ENCODE measurements around the gene ZDHHC7.

ZDHHC7 gene

DNA sequence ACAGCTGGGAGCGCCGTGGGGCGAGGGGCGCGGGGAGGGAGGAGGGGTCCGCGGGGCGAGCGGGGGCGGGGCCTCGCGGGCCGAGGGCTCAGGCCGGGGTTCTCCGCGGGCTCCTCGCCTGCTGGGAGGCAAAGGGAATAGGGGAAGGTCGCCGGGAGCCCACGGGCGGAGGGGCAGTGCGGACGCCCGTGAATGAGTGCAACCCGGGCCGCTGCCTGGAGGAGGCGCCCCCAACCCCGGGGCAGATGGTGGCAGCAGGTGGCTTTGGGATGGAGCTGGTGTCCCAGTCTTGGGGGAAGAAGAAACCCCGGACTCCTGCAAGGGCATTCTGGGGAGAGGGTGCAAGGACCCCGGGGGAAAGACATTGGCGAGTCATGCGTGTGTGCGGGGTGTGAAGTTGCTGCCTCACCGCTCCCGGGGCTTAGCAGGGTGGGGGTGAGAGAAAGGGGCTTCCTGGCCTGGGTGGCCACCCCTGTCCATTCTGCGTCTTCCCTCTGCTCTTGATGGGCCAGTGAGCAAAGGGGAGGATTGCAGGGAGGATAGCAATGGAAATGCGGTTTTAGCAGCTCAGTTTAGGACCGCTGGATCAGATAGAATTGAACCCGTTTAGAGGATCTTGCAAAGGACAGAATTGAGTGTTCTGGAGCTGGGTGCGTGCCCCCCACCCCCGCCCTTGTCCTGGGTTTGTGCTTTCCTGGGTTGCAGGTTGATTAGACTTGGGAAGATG, 16.8 kb upstream of the ZDHHC7 start:
- H3K4me1 ChIP-seq (ENCODE audit: control insufficient read depth, low read length), result peaks cover 12% of the 10 kb centered on the region
- peaks cover 26% of the 10 kb centered on the region for H3K27me3 ChIP-seq (ENCODE audit: control insufficient read depth, low read length)
- H3K4me2 ChIP-seq (ENCODE audit: low read length), result peak overlapping the region; percentile 76
- H3F3A ChIP-seq (ENCODE audit: control insufficient read depth, insufficient read depth), result no peaks in the 10 kb centered on the region
- no peak overlapping the region for H3K27ac ChIP-seq (ENCODE audit: low read depth, low read length)
- H3K9me3 ChIP-seq (ENCODE audit: control insufficient read depth, insufficient read depth, low read length), result no peaks in the 10 kb centered on the region
- TF ChIP-seq EZH2phosphoT487 (IDR thresholded peaks at IDR 0.05; ENCODE audit: borderline replicate concordance, low read length), result peak; percentile 57; the same call in 1 of the 2 replicates
- TF ChIP-seq, protein P1, sequence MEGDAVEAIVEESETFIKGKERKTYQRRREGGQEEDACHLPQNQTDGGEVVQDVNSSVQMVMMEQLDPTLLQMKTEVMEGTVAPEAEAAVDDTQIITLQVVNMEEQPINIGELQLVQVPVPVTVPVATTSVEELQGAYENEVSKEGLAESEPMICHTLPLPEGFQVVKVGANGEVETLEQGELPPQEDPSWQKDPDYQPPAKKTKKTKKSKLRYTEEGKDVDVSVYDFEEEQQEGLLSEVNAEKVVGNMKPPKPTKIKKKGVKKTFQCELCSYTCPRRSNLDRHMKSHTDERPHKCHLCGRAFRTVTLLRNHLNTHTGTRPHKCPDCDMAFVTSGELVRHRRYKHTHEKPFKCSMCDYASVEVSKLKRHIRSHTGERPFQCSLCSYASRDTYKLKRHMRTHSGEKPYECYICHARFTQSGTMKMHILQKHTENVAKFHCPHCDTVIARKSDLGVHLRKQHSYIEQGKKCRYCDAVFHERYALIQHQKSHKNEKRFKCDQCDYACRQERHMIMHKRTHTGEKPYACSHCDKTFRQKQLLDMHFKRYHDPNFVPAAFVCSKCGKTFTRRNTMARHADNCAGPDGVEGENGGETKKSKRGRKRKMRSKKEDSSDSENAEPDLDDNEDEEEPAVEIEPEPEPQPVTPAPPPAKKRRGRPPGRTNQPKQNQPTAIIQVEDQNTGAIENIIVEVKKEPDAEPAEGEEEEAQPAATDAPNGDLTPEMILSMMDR (IDR thresholded peaks at IDR 0.05; ENCODE audit: low read depth, low read length, poor library complexity, severe bottlenecking), result peak; percentile 45
- H3K79me2 ChIP-seq (ENCODE audit: control insufficient read depth, low read length), result no peaks in the 10 kb centered on the region
- peak overlapping the region; percentile 77 for H3K4me3 ChIP-seq (ENCODE audit: low read length)
- no peaks in the 10 kb centered on the region for H3K36me3 ChIP-seq (ENCODE audit: control insufficient read depth, low read length)
- H4K20me1 ChIP-seq (ENCODE audit: control insufficient read depth, insufficient read depth, low read depth, low read length), result no peaks in the 10 kb centered on the region
- no peaks in the 10 kb centered on the region for H3K9me2 ChIP-seq (replicated peaks; ENCODE audit: control insufficient read depth, low read length)

DNA sequence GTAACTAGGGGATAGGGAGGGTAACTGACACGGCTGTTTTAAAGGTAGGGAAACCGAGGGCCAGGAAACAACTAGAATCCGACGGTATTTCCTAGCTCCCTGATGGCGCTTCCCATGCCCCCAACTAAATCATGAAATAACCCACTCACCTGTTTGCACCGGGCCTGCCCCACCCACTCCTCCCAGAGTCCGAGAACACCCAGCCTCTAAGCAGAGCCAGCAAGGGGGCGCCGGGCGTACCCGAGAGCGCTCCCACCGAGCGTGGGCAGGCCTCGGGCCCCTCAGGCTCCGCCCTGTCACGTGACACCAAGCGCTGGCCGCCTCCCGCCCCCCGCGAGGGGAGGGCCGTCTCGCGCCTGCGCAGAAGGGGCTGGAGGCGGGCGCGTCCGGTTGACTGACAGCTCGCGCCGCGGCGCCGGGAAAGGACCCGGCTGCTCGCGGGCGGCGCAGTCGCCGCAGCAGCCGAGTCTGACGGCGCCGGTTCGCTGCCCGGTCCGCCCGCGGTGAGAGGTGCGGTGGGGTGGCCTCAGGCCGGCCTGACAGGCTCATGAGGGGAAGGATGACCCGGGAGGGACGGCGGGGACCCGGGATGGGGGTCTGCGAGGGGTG, 16.1 kb upstream of the ZDHHC7 start, which contains the start of gene KIAA0513:
Gene KIAA0513 (plus strand): TSS at position 447 of the 609 bp plus-strand sequence. CDS start 39,277 bp downstream, outside the sequence.
- Histone ChIP-seq H3K9me3 (ENCODE audit: control insufficient read depth, insufficient read depth, low read length) (no peaks in the 10 kb centered on the region), H3K4me2 (ENCODE audit: low read length) (peak within 1 kb of the TSS; percentile 76), H3K36me3 (ENCODE audit: control insufficient read depth, low read length) (no peaks in the 10 kb centered on the region), H3K27me3 (ENCODE audit: control insufficient read depth, low read length) (peaks cover 26% of the 10 kb centered on the region), H3K79me2 (ENCODE audit: control insufficient read depth, low read length) (no peaks in the 10 kb centered on the region), H3K9me2 (replicated peaks; ENCODE audit: control insufficient read depth, low read length) (no peaks in the 10 kb centered on the region), H3K4me3 (ENCODE audit: low read length) (peak within 1 kb of the TSS; percentile 77), H3F3A (ENCODE audit: control insufficient read depth, insufficient read depth) (no peaks in the 10 kb centered on the region), H3K27ac (ENCODE audit: low read depth, low read length) (no peak within 1 kb of the TSS), H4K20me1 (ENCODE audit: control insufficient read depth, insufficient read depth, low read depth, low read length) (no peaks in the 10 kb centered on the region), H3K4me1 (ENCODE audit: control insufficient read depth, low read length) (peaks cover 12% of the 10 kb centered on the region)
- TF ChIP-seq, protein P1 (IDR thresholded peaks at IDR 0.05; ENCODE audit: low read depth, low read length, poor library complexity, severe bottlenecking), result peak; percentile 30
- no peak for TF ChIP-seq EZH2phosphoT487 (IDR thresholded peaks at IDR 0.05; ENCODE audit: borderline replicate concordance, low read length)

DNA sequence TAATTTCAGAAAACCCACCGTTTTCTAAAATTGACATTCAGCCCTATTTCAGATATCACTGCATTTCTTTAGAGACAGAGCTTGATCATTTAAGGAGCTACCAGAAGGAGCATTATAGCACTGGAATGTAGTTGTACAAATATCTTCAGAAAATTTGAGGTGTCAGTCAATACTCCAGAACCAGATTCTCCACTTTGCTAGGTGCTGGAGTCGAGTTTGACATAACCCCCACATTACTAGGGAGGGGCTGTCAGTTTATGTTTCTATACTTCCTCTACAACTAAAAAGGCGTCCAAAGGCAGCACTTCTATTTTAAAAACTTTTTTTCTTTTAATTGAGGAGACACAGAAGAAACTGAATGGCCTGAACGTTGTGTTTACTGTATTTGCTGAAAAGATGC, 15.4 kb upstream of the ZDHHC7 start:
- peak overlapping the region; percentile 77 for H3K4me3 ChIP-seq (ENCODE audit: low read length)
- no peaks in the 10 kb centered on the region for H4K20me1 ChIP-seq (ENCODE audit: control insufficient read depth, insufficient read depth, low read depth, low read length)
- H3K9me2 ChIP-seq (replicated peaks; ENCODE audit: control insufficient read depth, low read length), result no peaks in the 10 kb centered on the region
- no peak overlapping the region for H3K27ac ChIP-seq (ENCODE audit: low read depth, low read length)
- H3K79me2 ChIP-seq (ENCODE audit: control insufficient read depth, low read length), result no peaks in the 10 kb centered on the region
- H3K4me2 ChIP-seq (ENCODE audit: low read length), result peak overlapping the region; percentile 76
- TF ChIP-seq, protein P1 (IDR thresholded peaks at IDR 0.05; ENCODE audit: low read depth, low read length, poor library complexity, severe bottlenecking), result no peak
- no peak for TF ChIP-seq EZH2phosphoT487 (IDR thresholded peaks at IDR 0.05; ENCODE audit: borderline replicate concordance, low read length)
- no peaks in the 10 kb centered on the region for H3F3A ChIP-seq (ENCODE audit: control insufficient read depth, insufficient read depth)
- H3K4me1 ChIP-seq (ENCODE audit: control insufficient read depth, low read length), result peaks cover 12% of the 10 kb centered on the region
- H3K36me3 ChIP-seq (ENCODE audit: control insufficient read depth, low read length), result no peaks in the 10 kb centered on the region
- H3K27me3 ChIP-seq (ENCODE audit: control insufficient read depth, low read length), result peaks cover 26% of the 10 kb centered on the region
- no peaks in the 10 kb centered on the region for H3K9me3 ChIP-seq (ENCODE audit: control insufficient read depth, insufficient read depth, low read length)

Measured in DOHH2 (cell line).